ENCODE data around the gene TUBB4A.

- TF ChIP-seq CTCF (IDR thresholded peaks at IDR 0.05) (no peak), POLR2A (IDR thresholded peaks at IDR 0.05) (no peak)
Observed at GRCh38 chr19:6500837-6501739, 1.0 kb downstream of the TUBB4A start.
